ENCODE data around the gene SGCD. TPM values are rescaled to one million over a fixed set of nuclear protein-coding genes. Genes with fewer than 3 reads are reported as not detected.

Gene SGCD
- total RNA-seq, 1 experiment from 2014 or later = not detected

- Histone ChIP-seq H3K4me3 (ENCODE audit: low read depth in 2 of 2, low read length in 2 of 2) (no peak overlapping the region), H3K27me3 (ENCODE audit: control insufficient read depth, insufficient read depth, low read length) (no peaks in the 10 kb centered on the region), H3K4me1 (ENCODE audit: control insufficient read depth, insufficient read depth, low read length) (no peaks in the 10 kb centered on the region), H3K36me3 (ENCODE audit: control insufficient read depth, insufficient read depth, low read length) (no peaks in the 10 kb centered on the region), H3K9me3 (ENCODE audit: control insufficient read depth, insufficient read depth, low read depth, low read length) (no peaks in the 10 kb centered on the region), H3K27ac (ENCODE audit: low read length) (no peak overlapping the region)
- TF ChIP-seq TCF7L2 (IDR thresholded peaks at IDR 0.05; ENCODE audit: low read depth, low read length) (no peak), POLR2AphosphoS5 (IDR thresholded peaks at IDR 0.05; ENCODE audit: low read depth, low read length) (no peak), REST (IDR thresholded peaks at IDR 0.05; ENCODE audit: insufficient read depth in 1 of 2, low read depth in 2 of 2, low read length in 1 of 2) (no peak), SIN3A (IDR thresholded peaks at IDR 0.05; ENCODE audit: borderline replicate concordance, insufficient read depth, low read depth, low read length) (no peak), CTCF (IDR thresholded peaks at IDR 0.05) (no peak)
- ChIA-PET CTCF (no interaction called here), POLR2A (no interaction called here)
- ATAC-seq = no peak
- intact Hi-C loops (cut with micrococcal nuclease; ENCODE audit: unreplicated experiment) = no loop called here
- BruUV-seq (replicated peaks) = no TSS peak
- in situ Hi-C loops (cut with HindIII; ENCODE audit: low pct_unique_long_range_greater_than_20kb, low sequenced_read_pairs) = no loop called here
- DNase-seq (ENCODE audit: low read depth, low spot score) = no peak
Observed at GRCh38 chr5:156456857-156457256, 129.9 kb downstream of the SGCD start.

- H3K27ac ChIP-seq (ENCODE audit: low read length) = no peak overlapping the region
- no peak for DNase-seq (ENCODE audit: low read depth, low spot score)
- no TSS peak for BruUV-seq (replicated peaks)
- no peak overlapping the region for H3K4me3 ChIP-seq (ENCODE audit: low read depth in 2 of 2, low read length in 2 of 2)
- H3K27me3 ChIP-seq (ENCODE audit: control insufficient read depth, insufficient read depth, low read length) = no peaks in the 10 kb centered on the region
- TF ChIP-seq CTCF (IDR thresholded peaks at IDR 0.05) = no peak
- no peak for TF ChIP-seq TCF7L2 (IDR thresholded peaks at IDR 0.05; ENCODE audit: low read depth, low read length)
- no peak for TF ChIP-seq REST (IDR thresholded peaks at IDR 0.05; ENCODE audit: insufficient read depth in 1 of 2, low read depth in 2 of 2, low read length in 1 of 2)
- no peak for TF ChIP-seq SIN3A (IDR thresholded peaks at IDR 0.05; ENCODE audit: borderline replicate concordance, insufficient read depth, low read depth, low read length)
- TF ChIP-seq POLR2AphosphoS5 (IDR thresholded peaks at IDR 0.05; ENCODE audit: low read depth, low read length) = no peak
- ATAC-seq = no peak
- intact Hi-C loops (cut with micrococcal nuclease; ENCODE audit: unreplicated experiment) (no loop called here), in situ Hi-C loops (cut with HindIII; ENCODE audit: low pct_unique_long_range_greater_than_20kb, low sequenced_read_pairs) (no loop called here)
- POLR2A ChIA-PET = no interaction called here
- H3K4me1 ChIP-seq (ENCODE audit: control insufficient read depth, insufficient read depth, low read length) = no peaks in the 10 kb centered on the region
- CTCF ChIA-PET = no interaction called here
- H3K9me3 ChIP-seq (ENCODE audit: control insufficient read depth, insufficient read depth, low read depth, low read length) = no peaks in the 10 kb centered on the region
- H3K36me3 ChIP-seq (ENCODE audit: control insufficient read depth, insufficient read depth, low read length) = no peaks in the 10 kb centered on the region
Observed at GRCh38 chr5:156459812-156460385, 132.9 kb downstream of the SGCD start.

Data from Panc1 (cell line).